CD4-positive, alpha-beta T cell (primary cell): ENCODE data around the gene MAGI3. TPM values are rescaled to one million over a fixed set of nuclear protein-coding genes. Genes with fewer than 3 reads are reported as not detected.
"Not testable (repeated sequence)": the region's sequence is repeated elsewhere in the genome, so short reads cannot be mapped to it uniquely, and the experiment has no call there.

Experiments
- ATAC-seq: fragments of 200-7000 bp; cut with Tn5 transposase; one replicate; pipeline ENCODE4 v1.10.0; 2022; ENCODE audit warnings: mild to moderate bottlenecking; ENCODE audit not compliant: poor library complexity
- CTCF ChIA-PET: fragments of 350-600 bp; sonication (Branson Sonifier 250); formaldehyde crosslinking; loops from one replicate; lab custom pipeline; 2021; ENCODE audit warnings: antibody characterized with exemption, inconsistent platforms; lab: Charles Lee
- POLR2A ChIA-PET: fragments of 350-600 bp; sonication (Branson Sonifier 250); formaldehyde crosslinking; loops from one replicate; lab custom pipeline; 2021; ENCODE audit warnings: antibody characterized with exemption, inconsistent platforms; lab: Charles Lee
- DNase-seq, 14 experiments: peaks; one replicate each; pipeline ENCODE4 v3.0.0-alpha.2; 2013 to 2020; ENCODE audit warnings: mixed read lengths in 2 of 14
- H3K27ac ChIP-seq, 2 donors: one replicate each; pipeline versions ENCODE4 v1.5.1 to v1.7.0; 2013; ENCODE audit warnings: low read length in 2 of 2, low read depth in 1 of 2, mild to moderate bottlenecking in 1 of 2
- H3K27me3 ChIP-seq, 2 experiments: 1 replicate in 1 of 2; 2 replicates in 1 of 2; pipeline versions ENCODE4 v1.6.1 to v1.7.0; 2013; ENCODE audit warnings: low read length in 2 of 2, control low read depth in 1 of 2, mild to moderate bottlenecking in 1 of 2, moderate library complexity in 1 of 2; ENCODE audit not compliant: insufficient read depth in 2 of 2, control insufficient read depth in 1 of 2
- H3K36me3 ChIP-seq: one replicate; pipeline ENCODE4 v1.6.1; 2013; ENCODE audit warnings: low read length, control low read depth; ENCODE audit not compliant: insufficient read depth
- H3K4me1 ChIP-seq: one replicate; pipeline ENCODE4 v1.6.1; 2013; ENCODE audit warnings: low read length, control low read depth; ENCODE audit not compliant: insufficient read depth
- H3K4me3 ChIP-seq: one replicate; pipeline ENCODE4 v1.5.1; 2013; ENCODE audit warnings: mild to moderate bottlenecking, low read length, moderate library complexity
- H3K9me3 ChIP-seq, 2 experiments: 1 replicate in 1 of 2; 2 replicates in 1 of 2; pipeline versions ENCODE4 v1.6.1 to v1.7.0; 2013; ENCODE audit warnings: low read length in 2 of 2, mild to moderate bottlenecking in 2 of 2, control low read depth in 1 of 2, moderate library complexity in 1 of 2; ENCODE audit not compliant: control insufficient read depth in 1 of 2, insufficient read depth in 1 of 2
- H3K27ac Mint-ChIP-seq: one replicate; pipeline ENCODE4 v1.8.0; 2020; ENCODE audit warnings: mixed read lengths
- H3K27me3 Mint-ChIP-seq: one replicate; pipeline ENCODE4 v1.8.0; 2021; ENCODE audit warnings: mixed read lengths
- H3K36me3 Mint-ChIP-seq: one replicate; pipeline ENCODE4 v1.8.0; 2021; ENCODE audit warnings: low read depth, mixed read lengths
- H3K4me1 Mint-ChIP-seq: one replicate; pipeline ENCODE4 v1.8.0; 2021; ENCODE audit warnings: low read depth, mixed read lengths
- H3K4me3 Mint-ChIP-seq: one replicate; pipeline ENCODE4 v1.8.0; 2020; ENCODE audit warnings: mild to moderate bottlenecking, mixed read lengths
- H3K9me3 Mint-ChIP-seq: one replicate; pipeline ENCODE4 v1.8.0; 2020; ENCODE audit warnings: mixed read lengths
- CTCF ChIP-seq: fragments of 200-600 bp; IDR thresholded peaks from one replicate; pipeline ENCODE4 v1.8.0; 2022; ENCODE audit warnings: antibody characterized with exemption, mild to moderate bottlenecking
- intact Hi-C, 2 experiments: fragments of 100-400 bp; cut with DNase I in 1 of 2; cut with micrococcal nuclease in 1 of 2; formaldehyde crosslinking; loops; one replicate each; pipeline versions ENCODE4 v1.15.1 to v1.9.0; 2023 to 2025; cut with DNase I, micrococcal nuclease
- total RNA-seq, 174 experiments: library from RNA in 2 of 174; stranded (reverse) in 2 of 174; gene quantifications; one replicate each; pipeline ENCODE4 v1.2.3 and lab custom pipeline; 2021 to 2026

The MAGI3 gene
- total RNA-seq, 2 experiments from 2014 or later, result 6.7 to 8.7 TPM

GRCh38 chr1:113479713-113480676, 89.7 kb downstream of the MAGI3 start:
- Histone ChIP-seq H3K27ac (no peak overlapping the region), H3K4me1 (no peaks in the 10 kb centered on the region), H3K4me3 (no peak overlapping the region), H3K9me3 (peaks cover 20 to 24% of the 10 kb centered on the region in 2 experiments), H3K27me3 (no peaks in the 10 kb centered on the region), H3K36me3 (no peaks in the 10 kb centered on the region)
- Mint-ChIP-seq H3K36me3 (peaks cover 81% of the 10 kb centered on the region), H3K4me1 (no peaks in the 10 kb centered on the region), H3K4me3 (no peak overlapping the region), H3K27ac (no peak overlapping the region), H3K9me3 (peaks cover 34% of the 10 kb centered on the region), H3K27me3 (no peaks in the 10 kb centered on the region)
- ATAC-seq, result no peak
- intact Hi-C loops, result no loop called here
- DNase-seq, result no peak
- no peak for TF ChIP-seq CTCF
- ChIA-PET CTCF (no interaction called here), POLR2A (no interaction called here)

GRCh38 chr1:113485131-113485530, 94.8 kb downstream of the MAGI3 start:
- CTCF ChIA-PET, H3K27ac ChIP-seq, H3K4me1 Mint-ChIP-seq, H3K27me3 Mint-ChIP-seq, H3K36me3 ChIP-seq, H3K27ac Mint-ChIP-seq, H3K27me3 ChIP-seq, ATAC-seq, H3K4me3 ChIP-seq, H3K4me3 Mint-ChIP-seq, POLR2A ChIA-PET, H3K4me1 ChIP-seq, intact Hi-C loops, DNase-seq: not testable (repeated sequence)
- H3K9me3 ChIP-seq, result peaks cover 10 to 20% of the 10 kb centered on the region in 2 experiments
- Mint-ChIP-seq H3K36me3 (peaks cover 61% of the 10 kb centered on the region), H3K9me3 (peaks cover 39% of the 10 kb centered on the region)

GRCh38 chr1:113488576-113489177, 98.4 kb downstream of the MAGI3 start:
- DNase-seq, result no peak
- intact Hi-C loops, result no loop called here
- Histone ChIP-seq H3K36me3 (no peaks in the 10 kb centered on the region), H3K27ac (no peak overlapping the region), H3K4me1 (no peaks in the 10 kb centered on the region), H3K9me3 (peaks cover 16 to 39% of the 10 kb centered on the region in 2 experiments), H3K4me3 (no peak overlapping the region), H3K27me3 (no peaks in the 10 kb centered on the region)
- no peak for TF ChIP-seq CTCF
- H3K27ac Mint-ChIP-seq, result no peak overlapping the region
- ChIA-PET POLR2A (no interaction called here), CTCF (no interaction called here)
- no peak overlapping the region for H3K4me3 Mint-ChIP-seq
- peaks cover 65% of the 10 kb centered on the region for H3K36me3 Mint-ChIP-seq
- peaks cover 38% of the 10 kb centered on the region for H3K9me3 Mint-ChIP-seq
- no peaks in the 10 kb centered on the region for H3K4me1 Mint-ChIP-seq
- ATAC-seq, result no peak
- H3K27me3 Mint-ChIP-seq, result no peaks in the 10 kb centered on the region
